GM10847 (cell line): ENCODE data around the gene USH1C.

Experiments
- POLR2A ChIP-seq: IDR thresholded peaks from 2 replicates; pipeline ENCODE4 v1.6.1; 2011; ENCODE audit not compliant: insufficient read length; ENCODE audit errors: extremely low read depth

USH1C gene

GRCh38 chr11:17513853-17514252, 30.4 kb downstream of the USH1C start:
- no peak for TF ChIP-seq POLR2A

- TF ChIP-seq POLR2A, result no peak
These were observed 32.1 kb downstream of the USH1C start for GRCh38 chr11:17512101-17512500.

- no peak for TF ChIP-seq POLR2A
These were observed 32.6 kb downstream of the USH1C start for GRCh38 chr11:17511571-17511970.

- no peak for TF ChIP-seq POLR2A
These were observed 33.6 kb downstream of the USH1C start for GRCh38 chr11:17510507-17511206.

- no peak for TF ChIP-seq POLR2A
These were observed 35.4 kb downstream of the USH1C start for GRCh38 chr11:17508791-17509190.

- TF ChIP-seq POLR2A, result no peak
These were observed 35.9 kb downstream of the USH1C start for GRCh38 chr11:17508306-17508705.

- no peak for TF ChIP-seq POLR2A
These were observed 36.4 kb downstream of the USH1C start for GRCh38 chr11:17507773-17508172.

- TF ChIP-seq POLR2A, result no peak
These were observed 37.3 kb downstream of the USH1C start for GRCh38 chr11:17506942-17507341.

- no peak for TF ChIP-seq POLR2A
These were observed 37.9 kb downstream of the USH1C start for GRCh38 chr11:17506314-17506713.

- TF ChIP-seq POLR2A, result no peak
These were observed 39.1 kb downstream of the USH1C start for GRCh38 chr11:17505146-17505545.

GRCh38 chr11:17504330-17505107, 39.7 kb downstream of the USH1C start:
- no peak for TF ChIP-seq POLR2A

GRCh38 chr11:17502630-17503029, 41.6 kb downstream of the USH1C start:
- TF ChIP-seq POLR2A, result no peak

- no peak for TF ChIP-seq POLR2A
These were observed 43.5 kb downstream of the USH1C start for GRCh38 chr11:17500673-17501072.

GRCh38 chr11:17498475-17498874, 45.7 kb downstream of the USH1C start:
- no peak for TF ChIP-seq POLR2A

GRCh38 chr11:17498058-17498457, 46.2 kb downstream of the USH1C start:
- no peak for TF ChIP-seq POLR2A

GRCh38 chr11:17496406-17496805, 47.8 kb downstream of the USH1C start:
- TF ChIP-seq POLR2A, result no peak
